H1 (cell line): ENCODE measurements around the gene ISG20L2. TPM values are rescaled to one million over a fixed set of nuclear protein-coding genes. Genes with fewer than 3 reads are reported as not detected.

Source experiments
- CBX8 ChIP-seq: fragments of 300-800, 300-1000 bp; sonication (generic); IDR thresholded peaks from 2 replicates; pipeline ENCODE4 v1.7.1; 2016; ENCODE audit warnings: low read depth, low read length, borderline replicate concordance
- CHD7 ChIP-seq: fragments of 300-600 bp; sonication (generic); IDR thresholded peaks from 2 replicates; pipeline ENCODE4 v1.7.1; 2012; ENCODE audit warnings: low read length, moderate library complexity, mild to moderate bottlenecking, inconsistent platforms; ENCODE audit not compliant: insufficient replicate concordance
- CREB1 ChIP-seq: IDR thresholded peaks from 2 replicates; pipeline ENCODE4 v1.6.1; 2012; ENCODE audit warnings: inconsistent platforms
- CTBP2 ChIP-seq: IDR thresholded peaks from 2 replicates; pipeline ENCODE4 v1.7.0; 2011; ENCODE audit warnings: borderline replicate concordance, mild to moderate bottlenecking, moderate library complexity, mixed read lengths, low read length; ENCODE audit not compliant: insufficient read depth, insufficient read length
- HDAC2 ChIP-seq, 2 experiments: fragments of 300-600 bp in 1 of 2; sonication (generic) in 1 of 2; IDR thresholded peaks; 2 replicates each; pipeline ENCODE4 v1.6.1; 2011 to 2012; ENCODE audit warnings: low read depth in 2 of 2, low read length in 2 of 2, mild to moderate bottlenecking in 2 of 2, moderate library complexity in 2 of 2, borderline replicate concordance in 1 of 2, inconsistent platforms in 1 of 2
- KDM1A ChIP-seq: fragments of 200-600, 300-600 bp; sonication (generic); IDR thresholded peaks from 2 replicates; pipeline ENCODE4 v1.7.1; 2016; ENCODE audit warnings: mild to moderate bottlenecking, low read length, borderline replicate concordance
- KDM4A ChIP-seq: IDR thresholded peaks from one replicate; pipeline ENCODE4 v1.7.1; 2012; ENCODE audit warnings: low read depth, mild to moderate bottlenecking, moderate library complexity, low read length, inconsistent platforms; ENCODE audit not compliant: severe bottlenecking
- RNF2 ChIP-seq: fragments of 200-900, 300-1000 bp; sonication (generic); IDR thresholded peaks from 2 replicates; pipeline ENCODE4 v1.7.1; 2016; ENCODE audit warnings: borderline replicate concordance, low read depth, mild to moderate bottlenecking, antibody characterized with exemption, low read length; ENCODE audit not compliant: poor library complexity, severe bottlenecking; ENCODE audit errors: missing control alignments
- SAP30 ChIP-seq: fragments of 300-600 bp; sonication (generic); IDR thresholded peaks from 2 replicates; pipeline ENCODE4 v1.7.1; 2012; ENCODE audit warnings: low read length, moderate library complexity, mild to moderate bottlenecking, inconsistent platforms; ENCODE audit not compliant: insufficient read depth, insufficient replicate concordance
- polyA plus RNA-seq, 7 experiments: library from polyadenylated mRNA; depleted of rRNA in 3 of 7; stranded (reverse) in 5 of 7; unstranded in 2 of 7; fragments of >200 nt in 5 of 7; fragments of 200-250 nt in 2 of 7; gene quantifications; 1 replicate in 5 of 7; 2 replicates in 1 of 7; 4 replicates in 1 of 7; pipeline versions ENCODE4 v1.2.1 to v1.2.3, GENCODE V29; 2011 to 2013; ENCODE audit warnings: missing spikeins in 2 of 7, mixed read lengths in 2 of 7
- total RNA-seq: library from RNA; stranded (reverse); fragmentation: NEBNext Ultra II Directional; extraction: Animal tissue kit (Norgen Biotek cat#: 25700); gene quantifications from 2 replicates; pipeline ENCODE4 v1.2.1, GENCODE V29; 2021

Gene ISG20L2
- total and polyA plus RNA-seq, 2 of the 8 experiments (the other 6 are each of a cell fraction or from before 2014, with no cell fraction given) = 47.5 to 53.0 TPM

DNA sequence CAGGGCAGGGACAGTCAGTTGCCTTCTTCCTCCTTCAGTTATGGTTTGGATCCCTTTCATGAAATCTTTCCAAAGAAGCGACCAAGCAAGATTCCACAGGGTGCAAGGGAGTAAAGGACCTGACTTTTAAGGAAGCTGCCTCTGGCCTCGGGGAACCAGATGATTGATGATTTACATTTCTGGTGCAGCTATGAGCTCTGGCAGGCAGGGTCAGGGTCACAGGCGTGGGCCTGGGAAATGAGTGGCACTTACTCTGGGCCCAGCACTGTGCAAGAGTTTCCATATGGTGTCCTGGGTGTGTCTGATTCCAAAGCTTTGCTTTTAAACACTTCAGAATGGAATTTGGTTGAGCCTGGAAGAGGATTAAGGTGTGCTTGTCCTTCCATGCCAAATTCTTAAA, 15.9 kb downstream of the ISG20L2 start (continued):
- TF ChIP-seq CHD7 = no peak
- TF ChIP-seq HDAC2 (IDR thresholded peaks at IDR 0.05; ENCODE audit: borderline replicate concordance in 1 of 2, low read depth in 2 of 2, low read length in 2 of 2) = no peak
- no peak for TF ChIP-seq CREB1
- TF ChIP-seq KDM4A = no peak
- TF ChIP-seq CTBP2 = no peak
- no peak for TF ChIP-seq RNF2
- no peak for TF ChIP-seq CBX8
- TF ChIP-seq KDM1A = no peak
- TF ChIP-seq SAP30 = no peak
